Mesenchymal stem cell (in vitro differentiated cells and primary cell): ENCODE measurements around the gene MTHFSD.
A peak's percentile ranks its signal among the peaks of the same experiment; 100 is the strongest.

ENCODE experiments used
- DNase-seq: peaks from one replicate; pipeline ENCODE4 v3.0.0-alpha.2; 2013
- H2AFZ ChIP-seq: one replicate; pipeline ENCODE4 v1.6.1; 2013; ENCODE audit warnings: low read depth, mild to moderate bottlenecking, control low read depth, inconsistent platforms, low read length, moderate library complexity
- H2AK5ac ChIP-seq: 2 replicates; pipeline ENCODE4 v1.6.1; 2013; ENCODE audit warnings: low read length, moderate library complexity, mild to moderate bottlenecking, inconsistent platforms; ENCODE audit not compliant: severe bottlenecking
- H2BK120ac ChIP-seq: one replicate; pipeline ENCODE4 v1.6.1; 2013; ENCODE audit warnings: low read depth, mild to moderate bottlenecking, inconsistent platforms, low read length, moderate library complexity
- H2BK12ac ChIP-seq, 2 experiments: one replicate each; pipeline ENCODE4 v1.6.1; 2013; ENCODE audit warnings: inconsistent platforms in 2 of 2, low read length in 2 of 2, mild to moderate bottlenecking in 2 of 2, moderate library complexity in 2 of 2, control low read depth in 1 of 2
- H2BK15ac ChIP-seq: one replicate; pipeline ENCODE4 v1.6.1; 2013; ENCODE audit warnings: mild to moderate bottlenecking, low read depth, inconsistent platforms; ENCODE audit not compliant: poor library complexity, severe bottlenecking
- H2BK5ac ChIP-seq: 2 replicates; pipeline ENCODE4 v1.6.1; 2013; ENCODE audit warnings: low read depth, mild to moderate bottlenecking, low read length, control low read depth, inconsistent platforms; ENCODE audit not compliant: poor library complexity, severe bottlenecking
- H3K14ac ChIP-seq, 2 experiments: one replicate each; pipeline ENCODE4 v1.6.1; 2013; ENCODE audit warnings: inconsistent platforms in 2 of 2, low read length in 2 of 2, control low read depth in 1 of 2, mild to moderate bottlenecking in 1 of 2, moderate library complexity in 1 of 2
- H3K18ac ChIP-seq, 2 experiments: one replicate each; pipeline ENCODE4 v1.6.1; 2013; ENCODE audit warnings: inconsistent platforms in 2 of 2, low read length in 2 of 2, control low read depth in 1 of 2, low read depth in 1 of 2, mild to moderate bottlenecking in 1 of 2
- H3K23ac ChIP-seq, 2 experiments: one replicate each; pipeline ENCODE4 v1.6.1; 2013; ENCODE audit warnings: inconsistent platforms in 2 of 2, low read length in 2 of 2, mild to moderate bottlenecking in 2 of 2, moderate library complexity in 2 of 2, control low read depth in 1 of 2
- H3K27ac ChIP-seq: 2 replicates; pipeline ENCODE4 v1.5.1; 2013; ENCODE audit warnings: mild to moderate bottlenecking, moderate library complexity, low read length, control low read depth, inconsistent platforms; ENCODE audit not compliant: poor library complexity, severe bottlenecking
- H3K27me3 ChIP-seq, 2 experiments: 2 replicates each; pipeline versions ENCODE4 v1.6.1 to v1.7.0; 2013; ENCODE audit warnings: low read length in 2 of 2, mild to moderate bottlenecking in 2 of 2, moderate library complexity in 2 of 2, control low read depth in 1 of 2, inconsistent platforms in 1 of 2; ENCODE audit not compliant: control insufficient read depth in 1 of 2, insufficient read depth in 1 of 2
- H3K36me3 ChIP-seq, 2 experiments: 2 replicates each; pipeline versions ENCODE4 v1.6.1 to v1.7.0; 2013; ENCODE audit warnings: low read length in 2 of 2, control low read depth in 1 of 2, inconsistent platforms in 1 of 2, low read depth in 1 of 2, mild to moderate bottlenecking in 1 of 2; ENCODE audit not compliant: insufficient read depth in 2 of 2, control insufficient read depth in 1 of 2
- H3K4ac ChIP-seq, 2 experiments: one replicate each; pipeline ENCODE4 v1.6.1; 2013; ENCODE audit warnings: inconsistent platforms in 2 of 2, low read length in 2 of 2, mild to moderate bottlenecking in 2 of 2, moderate library complexity in 2 of 2, control low read depth in 1 of 2, low read depth in 1 of 2
- H3K4me1 ChIP-seq: 2 replicates; pipeline ENCODE4 v1.6.1; 2013; ENCODE audit warnings: low read depth, low read length, control low read depth; ENCODE audit not compliant: control insufficient read depth, insufficient read depth
- H3K4me2 ChIP-seq: 2 replicates; pipeline ENCODE4 v1.6.1; 2013; ENCODE audit warnings: low read length, mild to moderate bottlenecking, inconsistent platforms; ENCODE audit not compliant: poor library complexity, severe bottlenecking
- H3K4me3 ChIP-seq, 2 experiments: 2 replicates each; pipeline versions ENCODE4 v1.5.1 to v1.7.0; 2013; ENCODE audit warnings: low read length in 2 of 2, mild to moderate bottlenecking in 2 of 2, control low read depth in 1 of 2, low read depth in 1 of 2; ENCODE audit not compliant: insufficient read depth in 1 of 2
- H3K79me1 ChIP-seq: replicated peaks from 2 replicates; pipeline ENCODE4 v1.6.1; 2013; ENCODE audit warnings: mild to moderate bottlenecking, control low read depth, low read length, inconsistent platforms; ENCODE audit not compliant: poor library complexity, severe bottlenecking
- H3K9ac ChIP-seq: 2 replicates; pipeline ENCODE4 v1.7.0; 2013; ENCODE audit warnings: mild to moderate bottlenecking, low read length, moderate library complexity
- H3K9me3 ChIP-seq: 2 replicates; pipeline ENCODE4 v1.7.0; 2013; ENCODE audit warnings: mild to moderate bottlenecking, low read length; ENCODE audit not compliant: control insufficient read depth
- H4K8ac ChIP-seq: one replicate; pipeline ENCODE4 v1.6.1; 2013; ENCODE audit warnings: inconsistent platforms, mild to moderate bottlenecking, low read length, moderate library complexity
- H4K91ac ChIP-seq: one replicate; pipeline ENCODE4 v1.6.1; 2013; ENCODE audit warnings: mild to moderate bottlenecking, low read length, inconsistent platforms
- whole genome bisulfite sequencing: methylation state at CpG from one replicate; pipeline ENCODE4 v1.1.7; 2013; ENCODE audit warnings: mixed read lengths; 5-methylcytosine and 5-hydroxymethylcytosine counted together

The MTHFSD gene

DNA sequence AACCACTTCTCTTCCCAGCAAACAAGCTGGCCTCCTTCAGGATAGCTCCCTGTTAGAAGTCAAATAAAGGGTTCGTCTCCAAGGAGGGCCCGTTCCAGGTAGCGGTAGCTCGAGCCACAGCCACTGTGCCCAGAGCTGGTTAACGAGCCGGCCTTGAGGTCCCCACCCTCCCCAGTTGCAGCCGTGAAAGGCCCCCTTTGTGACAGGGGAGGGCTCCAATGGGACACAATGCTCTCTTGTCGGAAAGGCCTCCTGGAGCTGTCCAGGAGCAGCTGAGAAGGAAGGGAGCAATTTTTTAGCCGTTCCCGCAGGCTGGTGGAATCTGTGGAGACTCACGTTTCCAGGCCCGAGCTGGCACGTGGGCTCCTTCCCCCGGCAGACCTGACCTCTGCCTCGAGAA, 74.6 kb downstream of the MTHFSD start:
- Histone ChIP-seq H3K9me3 (peaks cover 19% of the 10 kb centered on the region), H2AK5ac (no peak overlapping the region), H3K36me3 (no peaks in the 10 kb centered on the region), H3K9ac (no peak overlapping the region), H2AFZ (no peak overlapping the region), H3K4me2 (no peak overlapping the region), H3K27ac (no peak overlapping the region), H3K4me3 (peak overlapping the region in 1 of 2 experiments; percentile 23), H2BK5ac (no peak overlapping the region), H3K27me3 (peaks cover 70 to 78% of the 10 kb centered on the region in 2 experiments), H2BK12ac (peak overlapping the region in 1 of 2 experiments; percentile 18), H2BK15ac (no peak overlapping the region), H3K4me1 (no peaks in the 10 kb centered on the region), H2BK120ac (no peak overlapping the region), H3K4ac (peak overlapping the region in 1 of 2 experiments; percentile 19), H3K14ac (peak overlapping the region in 1 of 2 experiments; percentile 48), H4K91ac (no peak overlapping the region), H3K79me1 (no peaks in the 10 kb centered on the region), H3K18ac (peak overlapping the region in 1 of 2 experiments; percentile 31), H4K8ac (no peak overlapping the region), H3K23ac (no peak overlapping the region)
- DNase-seq: no peak
- WGBS: 76% methylated on average over 15 of the region's 15 CpGs
